CD4-positive, alpha-beta memory T cell (primary cell): ENCODE measurements around the gene SAPCD2. TPM values are rescaled to one million over a fixed set of nuclear protein-coding genes. Genes with fewer than 3 reads are reported as not detected.

Source experiments
- CTCF ChIA-PET: fragments of 350-600 bp; sonication (Branson Sonifier 250); formaldehyde crosslinking; loops from one replicate; lab custom pipeline; 2021; ENCODE audit warnings: inconsistent platforms; ENCODE audit not compliant: partially characterized antibody; lab: Charles Lee
- POLR2A ChIA-PET: fragments of 350-600 bp; sonication (Branson Sonifier 250); formaldehyde crosslinking; loops from one replicate; lab custom pipeline; 2021; ENCODE audit not compliant: partially characterized antibody; lab: Charles Lee
- DNase-seq, 5 donors: peaks; one replicate each; pipeline versions ENCODE4 v3.0.0 to v3.0.0-alpha.2; 2020 to 2022; ENCODE audit warnings: mixed read lengths in 1 of 5
- H3K27ac ChIP-seq: one replicate; pipeline ENCODE4 v1.7.0; 2013; ENCODE audit warnings: low read depth, low read length
- H3K27me3 ChIP-seq: 2 replicates; pipeline ENCODE4 v1.7.0; 2013; ENCODE audit warnings: mild to moderate bottlenecking, low read length, moderate library complexity; ENCODE audit not compliant: insufficient read depth
- H3K36me3 ChIP-seq: 2 replicates; pipeline ENCODE4 v1.7.0; 2013; ENCODE audit warnings: mild to moderate bottlenecking, low read length, moderate library complexity; ENCODE audit not compliant: insufficient read depth
- H3K4me1 ChIP-seq: 2 replicates; pipeline ENCODE4 v1.7.0; 2013; ENCODE audit warnings: mild to moderate bottlenecking, low read length, moderate library complexity; ENCODE audit not compliant: insufficient read depth
- H3K4me3 ChIP-seq, 2 donors: one replicate each; pipeline ENCODE4 v1.7.0; 2013; ENCODE audit warnings: low read length in 2 of 2, mild to moderate bottlenecking in 1 of 2
- H3K9me3 ChIP-seq, 2 donors: one replicate each; pipeline ENCODE4 v1.7.0; 2013; ENCODE audit warnings: low read length in 2 of 2, control low read depth in 1 of 2; ENCODE audit not compliant: control insufficient read depth in 1 of 2
- H3K27ac Mint-ChIP-seq, 7 donors: one replicate each; pipeline ENCODE4 v1.8.0; 2020 to 2021; ENCODE audit warnings: mixed read lengths in 7 of 7, mild to moderate bottlenecking in 6 of 7, inconsistent platforms in 3 of 7, moderate library complexity in 3 of 7
- H3K27me3 Mint-ChIP-seq, 2 donors: one replicate each; pipeline ENCODE4 v1.8.0; 2020 to 2021; ENCODE audit warnings: mixed read lengths in 2 of 2
- H3K36me3 Mint-ChIP-seq, 2 donors: one replicate each; pipeline ENCODE4 v1.8.0; 2020 to 2021; ENCODE audit warnings: mixed read lengths in 2 of 2, inconsistent platforms in 1 of 2, mild to moderate bottlenecking in 1 of 2
- H3K4me1 Mint-ChIP-seq, 4 donors: one replicate each; pipeline ENCODE4 v1.8.0; 2020 to 2021; ENCODE audit warnings: mixed read lengths in 4 of 4, mild to moderate bottlenecking in 1 of 4
- H3K4me3 Mint-ChIP-seq, 8 donors: one replicate each; pipeline ENCODE4 v1.8.0; 2020 to 2021; ENCODE audit warnings: mixed read lengths in 8 of 8, mild to moderate bottlenecking in 7 of 8, moderate library complexity in 6 of 8, inconsistent platforms in 3 of 8
- H3K9me3 Mint-ChIP-seq, 8 donors: one replicate each; pipeline ENCODE4 v1.8.0; 2020 to 2021; ENCODE audit warnings: mixed read lengths in 8 of 8, mild to moderate bottlenecking in 5 of 8, inconsistent platforms in 3 of 8, moderate library complexity in 1 of 8
- intact Hi-C: fragments of 100-400 bp; cut with micrococcal nuclease; formaldehyde crosslinking; loops from one replicate; pipeline ENCODE4 v1.15.1; 2023
- polyA plus RNA-seq, 2 donors: library from polyadenylated mRNA; unstranded; fragments of 300-500 nt; fragmentation: Illumina TruSeq; gene quantifications; one replicate each; pipeline ENCODE4 v1.2.3, GENCODE V29; 2021
- total RNA-seq, 2 experiments: library from RNA; stranded (reverse); gene quantifications; one replicate each; pipeline ENCODE4 v1.2.3, GENCODE V29; 2021

SAPCD2 gene
- total and polyA plus RNA-seq, 4 experiments from 2014 or later = 0.09 to 0.15 (median 0.11) TPM

DNA sequence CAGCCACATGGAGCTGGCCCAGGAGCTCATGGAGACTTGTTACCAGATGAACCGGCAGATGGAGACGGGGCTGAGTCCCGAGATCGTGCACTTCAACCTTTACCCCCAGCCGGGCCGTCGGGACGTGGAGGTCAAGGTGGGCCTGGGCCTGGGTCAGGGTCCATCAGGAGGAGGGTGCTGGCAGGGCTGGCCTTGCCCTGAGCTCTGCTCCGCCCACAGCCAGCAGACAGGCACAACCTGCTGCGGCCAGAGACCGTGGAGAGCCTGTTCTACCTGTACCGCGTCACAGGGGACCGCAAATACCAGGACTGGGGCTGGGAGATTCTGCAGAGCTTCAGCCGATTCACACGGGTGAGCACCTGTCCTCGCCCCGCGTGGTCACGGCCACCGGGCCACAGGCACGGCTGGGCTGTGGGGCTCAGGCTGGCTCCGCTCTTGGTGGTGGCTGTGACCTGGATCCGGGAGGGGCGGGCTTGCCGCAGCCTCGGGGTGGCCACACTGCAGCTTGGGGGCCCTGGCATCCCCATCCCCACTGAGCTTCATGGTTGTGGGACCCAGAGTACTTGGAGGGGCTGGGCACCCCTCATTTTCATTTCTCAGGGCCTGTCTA is 37.1 kb upstream of the SAPCD2 start:
- no peak overlapping the region for H3K27ac Mint-ChIP-seq
- Histone ChIP-seq H3K27me3 (no peaks in the 10 kb centered on the region), H3K4me3 (no peak overlapping the region), H3K4me1 (no peaks in the 10 kb centered on the region), H3K9me3 (no peaks in the 10 kb centered on the region), H3K27ac (no peak overlapping the region), H3K36me3 (peaks cover 50% of the 10 kb centered on the region)
- H3K9me3 Mint-ChIP-seq = no peaks in the 10 kb centered on the region
- H3K36me3 Mint-ChIP-seq = peaks cover 3 to 23% of the 10 kb centered on the region in 2 donors
- no peak overlapping the region for H3K4me3 Mint-ChIP-seq
- intact Hi-C loops = no loop called here
- no peaks in the 10 kb centered on the region for H3K27me3 Mint-ChIP-seq
- H3K4me1 Mint-ChIP-seq = peaks cover 0 to 1% (median 0%) of the 10 kb centered on the region in 4 donors
- no peak for DNase-seq
- ChIA-PET CTCF (interaction anchor here (1.4 kb wide), 1 partner anchor 12 kb away, joined by 5 read pairs; no protein-coding TSS in a partner anchor), POLR2A (interaction anchor here (2.7 to 2.9 kb wide), 2 partner anchors 12 to 20 kb away, joined by 10 to 11 read pairs; partner anchors contain the start of gene MAN1B1)

DNA sequence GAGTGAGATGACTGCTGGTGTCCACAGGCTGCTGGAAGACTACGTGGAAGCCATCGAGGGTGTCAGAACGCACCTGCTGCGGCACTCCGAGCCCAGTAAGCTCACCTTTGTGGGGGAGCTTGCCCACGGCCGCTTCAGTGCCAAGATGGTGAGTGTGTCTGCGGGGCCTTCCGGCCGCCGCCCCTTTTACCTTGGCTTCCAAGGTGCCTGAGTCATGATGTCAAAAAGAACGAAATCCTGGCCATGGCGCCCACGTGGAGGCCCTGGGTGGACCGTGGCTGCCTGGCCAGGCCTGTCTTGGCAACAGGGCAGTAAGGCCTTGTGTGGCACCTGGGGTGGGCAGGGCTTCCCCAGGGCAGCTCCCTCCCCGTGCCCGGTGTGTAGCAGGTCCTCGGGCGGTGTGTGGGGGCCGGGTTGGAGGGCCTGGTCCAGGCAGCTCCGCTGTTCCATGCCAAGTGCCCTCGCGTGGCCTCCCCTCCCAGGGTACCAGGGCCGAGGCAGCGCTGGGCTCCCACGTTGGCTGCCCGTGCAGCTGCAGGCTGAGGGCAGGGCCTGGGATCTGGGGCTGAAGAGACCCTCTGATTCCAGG is 36.4 kb upstream of the SAPCD2 start:
- Histone ChIP-seq H3K27ac (no peak overlapping the region), H3K9me3 (no peaks in the 10 kb centered on the region), H3K36me3 (peaks cover 56% of the 10 kb centered on the region), H3K27me3 (no peaks in the 10 kb centered on the region), H3K4me3 (no peak overlapping the region), H3K4me1 (no peaks in the 10 kb centered on the region)
- H3K27ac Mint-ChIP-seq = no peak overlapping the region
- H3K9me3 Mint-ChIP-seq = no peaks in the 10 kb centered on the region
- H3K27me3 Mint-ChIP-seq = no peaks in the 10 kb centered on the region
- H3K4me1 Mint-ChIP-seq = peaks cover 0 to 1% (median 0%) of the 10 kb centered on the region in 4 donors
- CTCF ChIA-PET = interaction anchor here (1.4 kb wide), 1 partner anchor 11 kb away, joined by 5 read pairs; no protein-coding TSS in a partner anchor
- no peak overlapping the region for H3K4me3 Mint-ChIP-seq
- peaks cover 3 to 23% of the 10 kb centered on the region in 2 donors for H3K36me3 Mint-ChIP-seq
- no peak for DNase-seq
- intact Hi-C loops = no loop called here
- POLR2A ChIA-PET = interaction anchor here (1.2 to 2.7 kb wide), 2 partner anchors 11 to 20 kb away, joined by 3 to 10 read pairs; partner anchors contain the start of gene MAN1B1

DNA sequence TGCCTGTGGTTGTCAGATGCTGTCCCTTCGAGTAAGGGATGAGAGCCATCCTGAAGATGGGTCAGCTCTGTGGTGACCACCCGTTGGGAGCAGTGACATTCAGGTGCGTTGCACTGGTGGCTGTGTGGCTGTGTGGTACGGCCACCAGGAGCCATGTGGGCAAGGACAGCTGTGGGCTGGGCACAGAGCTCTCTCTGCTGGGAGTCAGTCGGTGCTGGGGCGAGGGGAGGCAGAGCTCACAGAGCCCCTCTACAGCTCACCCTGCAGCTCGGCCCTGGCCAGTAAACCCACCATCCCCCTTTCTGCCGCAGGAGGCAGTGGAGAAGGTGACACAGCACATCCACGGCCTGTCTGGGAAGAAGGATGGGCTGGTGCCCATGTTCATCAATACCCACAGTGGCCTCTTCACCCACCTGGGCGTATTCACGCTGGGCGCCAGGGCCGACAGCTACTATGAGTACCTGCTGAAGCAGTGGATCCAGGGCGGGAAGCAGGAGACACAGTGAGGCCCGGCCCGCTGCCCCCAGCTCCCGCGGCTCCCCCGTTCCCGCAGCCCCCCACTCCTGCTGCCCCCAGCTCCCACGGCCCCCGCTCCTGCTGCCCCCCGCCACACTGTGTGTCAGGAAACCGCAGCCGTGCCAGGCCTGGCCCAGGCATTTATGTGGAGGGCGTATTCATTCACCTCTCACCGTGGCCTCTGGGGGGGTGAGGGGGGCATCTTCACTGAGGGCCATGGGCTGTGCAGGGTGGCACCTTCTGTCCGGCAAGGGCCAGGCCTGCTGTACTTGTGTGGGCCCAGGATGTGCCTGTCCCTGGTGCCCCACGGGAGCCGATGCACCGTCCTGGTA is 35.7 kb upstream of the SAPCD2 start:
- no peak overlapping the region for H3K27ac Mint-ChIP-seq
- Histone ChIP-seq H3K4me3 (no peak overlapping the region), H3K4me1 (no peaks in the 10 kb centered on the region), H3K27ac (no peak overlapping the region), H3K9me3 (no peaks in the 10 kb centered on the region), H3K36me3 (peaks cover 63% of the 10 kb centered on the region), H3K27me3 (no peaks in the 10 kb centered on the region)
- peaks cover 0 to 1% (median 0%) of the 10 kb centered on the region in 4 donors for H3K4me1 Mint-ChIP-seq
- intact Hi-C loops = no loop called here
- peaks cover 3 to 19% of the 10 kb centered on the region in 2 donors for H3K36me3 Mint-ChIP-seq
- CTCF ChIA-PET = interaction anchor here (1.4 kb wide), 2 partner anchors 10 to 38 kb away, joined by 5 read pairs; no protein-coding TSS in a partner anchor
- H3K9me3 Mint-ChIP-seq = no peaks in the 10 kb centered on the region
- POLR2A ChIA-PET = interaction anchor here (1.2 to 2.7 kb wide), 2 partner anchors 11 to 20 kb away, joined by 3 to 10 read pairs; partner anchors contain the start of gene MAN1B1
- H3K4me3 Mint-ChIP-seq = no peak overlapping the region
- DNase-seq = no peak
- no peaks in the 10 kb centered on the region for H3K27me3 Mint-ChIP-seq

DNA sequence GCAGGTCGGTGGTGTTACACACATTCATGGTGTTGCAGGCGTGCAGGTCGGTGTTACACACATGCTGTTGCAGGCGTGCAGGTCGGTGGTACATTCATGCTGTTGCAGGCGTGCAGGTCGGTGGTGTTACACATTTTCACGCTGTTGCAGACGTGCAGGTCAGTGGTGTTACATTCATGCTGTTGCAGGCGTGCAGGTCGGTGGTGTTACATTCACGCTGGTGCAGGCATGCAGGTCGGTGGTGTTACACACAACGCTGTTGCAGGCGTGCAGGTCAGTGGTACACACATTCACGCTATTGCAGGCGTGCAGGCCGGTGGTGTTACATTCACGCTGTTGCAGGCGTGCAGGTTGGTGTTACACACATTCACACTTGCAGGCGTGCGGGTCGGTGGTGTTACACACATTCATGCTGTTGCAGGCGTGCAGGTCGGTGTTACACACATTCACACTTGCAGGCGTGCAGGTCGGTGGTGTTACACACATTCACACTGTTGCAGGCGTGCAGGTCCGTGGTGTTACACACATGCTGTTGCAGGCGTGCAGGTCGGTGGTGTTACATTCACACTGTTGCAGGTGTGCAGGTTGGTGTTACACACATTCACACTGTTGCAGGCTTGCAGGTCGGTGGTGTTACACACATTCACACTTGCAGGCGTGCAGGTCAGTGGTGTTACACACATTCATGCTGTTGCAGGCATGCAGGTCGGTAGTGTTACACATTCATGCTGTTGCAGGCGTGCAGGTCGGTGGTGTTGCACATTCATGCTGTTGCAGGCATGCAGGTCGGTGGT is 33.0 kb upstream of the SAPCD2 start:
- Mint-ChIP-seq H3K27ac (no peak overlapping the region), H3K36me3 (peaks cover 8 to 16% of the 10 kb centered on the region in 2 donors), H3K4me1 (peaks cover 0 to 4% (median 0%) of the 10 kb centered on the region in 4 donors), H3K9me3 (no peaks in the 10 kb centered on the region), H3K4me3 (no peak overlapping the region), H3K27me3 (no peaks in the 10 kb centered on the region)
- H3K9me3 ChIP-seq = no peaks in the 10 kb centered on the region
- H3K4me3 ChIP-seq = no peak overlapping the region
- H3K4me1 ChIP-seq = no peaks in the 10 kb centered on the region
- ChIA-PET POLR2A (no interaction called here), CTCF (interaction anchor here (1.8 kb wide), 1 partner anchor 8 kb away, joined by 5 read pairs; no protein-coding TSS in a partner anchor)
- DNase-seq = no peak
- H3K27me3 ChIP-seq = no peaks in the 10 kb centered on the region
- intact Hi-C loops = no loop called here
- H3K36me3 ChIP-seq = peaks cover 64% of the 10 kb centered on the region
- H3K27ac ChIP-seq = no peak overlapping the region

DNA sequence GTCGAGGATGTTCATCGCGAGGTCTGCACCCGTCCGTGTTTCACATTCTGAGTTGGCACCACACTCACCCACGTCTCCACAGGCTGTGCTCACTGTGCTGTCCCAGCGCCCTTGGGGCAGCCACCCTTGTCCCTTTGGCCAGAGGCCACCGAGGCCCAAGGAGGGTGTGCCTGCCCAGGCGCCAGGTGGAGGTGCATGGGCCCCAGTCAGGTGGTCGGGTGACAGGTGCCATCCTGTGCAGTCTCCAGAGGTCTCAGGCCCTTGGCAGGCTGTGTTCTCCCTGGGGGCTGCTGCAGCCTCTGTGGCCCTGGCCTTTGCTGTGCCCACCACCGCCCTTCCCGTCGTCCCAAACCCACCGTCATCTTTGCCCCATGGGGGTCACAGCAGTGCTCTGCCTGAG is 28.9 kb upstream of the SAPCD2 start:
- ChIA-PET CTCF (no interaction called here), POLR2A (no interaction called here)
- H3K4me1 Mint-ChIP-seq = peaks cover 10 to 22% (median 17%) of the 10 kb centered on the region in 4 donors
- DNase-seq = no peak
- H3K27me3 Mint-ChIP-seq = no peaks in the 10 kb centered on the region
- H3K4me3 Mint-ChIP-seq = no peak overlapping the region
- peak overlapping the region in 2 of 7 donors; percentile 29 to 83 for H3K27ac Mint-ChIP-seq
- no peak overlapping the region for H3K27ac ChIP-seq
- H3K9me3 ChIP-seq = no peaks in the 10 kb centered on the region
- H3K9me3 Mint-ChIP-seq = peaks cover 0 to 1% (median 0%) of the 10 kb centered on the region in 8 donors
- H3K36me3 ChIP-seq = peaks cover 48% of the 10 kb centered on the region
- H3K27me3 ChIP-seq = no peaks in the 10 kb centered on the region
- H3K36me3 Mint-ChIP-seq = peaks cover 13 to 24% of the 10 kb centered on the region in 2 donors
- intact Hi-C loops = no loop called here
- peaks cover 25% of the 10 kb centered on the region for H3K4me1 ChIP-seq
- H3K4me3 ChIP-seq = no peak overlapping the region

DNA sequence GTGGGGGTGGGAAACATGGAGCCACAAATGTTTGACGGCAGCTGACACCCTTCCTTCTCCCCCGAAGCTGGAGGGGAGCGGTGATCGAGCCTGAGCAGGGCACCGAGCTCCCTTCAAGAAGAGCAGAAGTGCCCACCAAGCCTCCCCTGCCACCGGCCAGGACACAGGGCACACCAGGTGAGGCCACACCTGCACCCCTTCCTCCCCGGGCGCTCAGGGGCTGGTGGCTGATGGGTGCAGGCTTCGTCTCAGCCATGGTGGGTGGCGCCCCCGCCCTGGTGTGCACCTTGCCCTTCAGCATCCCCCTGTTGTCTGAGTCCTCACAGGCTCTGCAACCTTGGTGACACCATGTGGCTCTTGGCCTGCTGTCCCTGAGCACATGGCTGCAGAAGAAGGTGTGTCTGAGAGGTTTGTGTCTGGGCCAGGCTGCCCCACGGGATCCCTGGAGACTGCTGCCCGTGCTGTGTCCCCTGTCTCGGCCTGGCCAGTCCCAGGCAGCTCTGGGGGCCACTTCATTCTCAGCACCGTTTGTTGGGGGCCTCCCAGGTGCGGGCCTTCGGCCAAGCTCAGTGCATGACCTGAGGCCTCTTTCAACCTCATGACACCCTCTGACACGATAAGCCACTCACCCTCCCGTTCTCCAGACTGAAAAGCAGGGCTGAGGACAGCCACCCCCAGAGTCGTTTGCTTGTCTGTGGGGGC is 27.6 kb upstream of the SAPCD2 start:
- H3K4me3 Mint-ChIP-seq = no peak overlapping the region
- ChIA-PET POLR2A (interaction anchor here (1.1 to 1.9 kb wide), 2 partner anchors 11 to 91 kb away, joined by 3 to 6 read pairs; partner anchors contain the start of genes ANAPC2, MAN1B1 and SSNA1), CTCF (interaction anchor here (3.1 kb wide), 1 partner anchor 11 kb away, joined by 38 read pairs; the partner anchor contains the start of gene MAN1B1)
- no peaks in the 10 kb centered on the region for H3K27me3 ChIP-seq
- H3K36me3 Mint-ChIP-seq = peaks cover 13 to 25% of the 10 kb centered on the region in 2 donors
- peak overlapping the region in 3 of 7 donors; percentile 25 to 53 (median 42) for H3K27ac Mint-ChIP-seq
- H3K4me3 ChIP-seq = no peak overlapping the region
- no peaks in the 10 kb centered on the region for H3K9me3 ChIP-seq
- H3K36me3 ChIP-seq = peaks cover 36% of the 10 kb centered on the region
- peaks cover 25% of the 10 kb centered on the region for H3K4me1 ChIP-seq
- H3K27me3 Mint-ChIP-seq = no peaks in the 10 kb centered on the region
- no peak for DNase-seq
- intact Hi-C loops = no loop called here
- H3K27ac ChIP-seq = no peak overlapping the region
- H3K4me1 Mint-ChIP-seq = peaks cover 12 to 24% (median 18%) of the 10 kb centered on the region in 4 donors
- H3K9me3 Mint-ChIP-seq = peaks cover 0 to 1% (median 0%) of the 10 kb centered on the region in 8 donors
